Hepatocyte (in vitro differentiated cells): ENCODE results near the gene ASGR2. TPM values are rescaled to one million over a fixed set of nuclear protein-coding genes. Genes with fewer than 3 reads are reported as not detected.

Experiments used
- DNase-seq: peaks from one replicate; pipeline ENCODE4 v3.0.0-alpha.2; 2016; ENCODE audit warnings: low spot score
- H2AFZ ChIP-seq: fragments of 200-600 bp; sonication (generic); 2 replicates; pipeline ENCODE4 v1.6.0; 2016; ENCODE audit warnings: antibody characterized with exemption, mild to moderate bottlenecking
- H3K27ac ChIP-seq: fragments of 200-600 bp; sonication (generic); 2 replicates; pipeline ENCODE4 v1.5.1; 2016; ENCODE audit warnings: mild to moderate bottlenecking
- H3K27me3 ChIP-seq: fragments of 200-600 bp; sonication (generic); 2 replicates; pipeline ENCODE4 v1.6.1; 2016
- H3K36me3 ChIP-seq: fragments of 200-600 bp; sonication (generic); replicated peaks from 2 replicates; pipeline ENCODE4 v1.5.1; 2016; ENCODE audit warnings: low read depth; ENCODE audit not compliant: insufficient read depth
- H3K4me1 ChIP-seq: fragments of 200-600 bp; sonication (generic); 2 replicates; pipeline ENCODE4 v1.5.1; 2016; ENCODE audit warnings: mild to moderate bottlenecking, moderate library complexity; ENCODE audit not compliant: insufficient read depth
- H3K4me2 ChIP-seq: fragments of 200-600 bp; sonication (generic); 2 replicates; pipeline ENCODE4 v1.6.0; 2016
- H3K4me3 ChIP-seq: fragments of 200-600 bp; sonication (generic); 2 replicates; pipeline ENCODE4 v1.5.1; 2016; ENCODE audit warnings: mild to moderate bottlenecking
- H3K79me2 ChIP-seq: fragments of 200-600 bp; sonication (generic); 2 replicates; pipeline ENCODE4 v1.6.0; 2017; ENCODE audit warnings: mild to moderate bottlenecking
- H3K9me2 ChIP-seq: fragments of 200-600 bp; sonication (generic); replicated peaks from 2 replicates; pipeline ENCODE4 v1.6.0; 2017; ENCODE audit warnings: mild to moderate bottlenecking; ENCODE audit not compliant: insufficient read depth
- H3K9me3 ChIP-seq: fragments of 200-600 bp; sonication (generic); 2 replicates; pipeline ENCODE4 v1.5.1; 2016; ENCODE audit warnings: low read depth, mild to moderate bottlenecking
- H4K20me1 ChIP-seq: fragments of 200-600 bp; sonication (generic); 2 replicates; pipeline ENCODE4 v1.6.0; 2016; ENCODE audit warnings: mild to moderate bottlenecking; ENCODE audit not compliant: insufficient read depth, poor library complexity, severe bottlenecking
- CTCF ChIP-seq: fragments of 200-600 bp; sonication (generic); IDR thresholded peaks from 2 replicates; pipeline ENCODE4 v1.5.1; 2016; ENCODE audit warnings: antibody characterized with exemption, mild to moderate bottlenecking; ENCODE audit not compliant: poor library complexity
- EZH2 ChIP-seq: fragments of 200-600 bp; sonication (generic); IDR thresholded peaks from 2 replicates; pipeline ENCODE4 v1.6.1; 2016; ENCODE audit warnings: antibody characterized with exemption, mild to moderate bottlenecking, borderline replicate concordance
- EZH2phosphoT487 ChIP-seq: fragments of 200-600 bp; sonication (generic); IDR thresholded peaks from one replicate; pipeline ENCODE4 v1.6.1; 2018; ENCODE audit warnings: antibody characterized with exemption, mild to moderate bottlenecking, low read depth, moderate library complexity; ENCODE audit not compliant: unreplicated experiment, severe bottlenecking
- WGBS: methylation state at CpG from one replicate; pipeline ENCODE4 v1.1.6; 2016; ENCODE audit warnings: low lambda C conversion rate; ENCODE audit errors: missing lambda C conversion rate; 5-methylcytosine and 5-hydroxymethylcytosine counted together
- polyA plus RNA-seq: library from polyadenylated mRNA; unstranded; fragments of >200 nt; fragmentation: Nextera tagmentation; extraction: Ambion mirVana; gene quantifications from 2 replicates; pipeline ENCODE4 v1.2.1, GENCODE V29; 2016
- total RNA-seq: library from RNA; depleted of rRNA; stranded (reverse); fragments of >200 nt; gene quantifications from 2 replicates; pipeline ENCODE4 v1.2.3, GENCODE V29; 2014

ASGR2 gene
- total and polyA plus RNA-seq, 2 experiments from 2014 or later: 65.5 to 90.6 TPM

GRCh38 chr17:7112510-7113108, 2.0 kb downstream of the ASGR2 start:
- Histone ChIP-seq H4K20me1 (no peaks in the 10 kb centered on the region), H3K27me3 (no peaks in the 10 kb centered on the region), H3K36me3 (no peaks in the 10 kb centered on the region), H3K27ac (no peak overlapping the region), H3K4me3 (no peak overlapping the region), H3K4me2 (no peak overlapping the region), H3K79me2 (no peaks in the 10 kb centered on the region), H3K9me3 (no peaks in the 10 kb centered on the region), H3K9me2 (no peaks in the 10 kb centered on the region), H2AFZ (no peak overlapping the region), H3K4me1 (peaks cover 7% of the 10 kb centered on the region)
- WGBS: 79% methylated on average over 8 of the region's 10 CpGs
- DNase-seq: no peak
- TF ChIP-seq CTCF (no peak), EZH2 (no peak), EZH2phosphoT487 (no peak)

- Histone ChIP-seq H3K9me2 (no peaks in the 10 kb centered on the region), H3K36me3 (no peaks in the 10 kb centered on the region), H3K27ac (no peak overlapping the region), H2AFZ (no peak overlapping the region), H3K4me2 (no peak overlapping the region), H3K4me3 (no peak overlapping the region), H3K4me1 (peaks cover 7% of the 10 kb centered on the region), H3K27me3 (no peaks in the 10 kb centered on the region), H3K79me2 (no peaks in the 10 kb centered on the region), H3K9me3 (no peaks in the 10 kb centered on the region), H4K20me1 (no peaks in the 10 kb centered on the region)
- WGBS: 74% methylated on average over 11 of the region's 12 CpGs
- TF ChIP-seq EZH2 (no peak), CTCF (no peak), EZH2phosphoT487 (no peak)
- no peak for DNase-seq
Observed at GRCh38 chr17:7111784-7112509, 2.7 kb downstream of the ASGR2 start.

GRCh38 chr17:7110617-7111306, 3.9 kb downstream of the ASGR2 start:
- no peaks in the 10 kb centered on the region for H3K79me2 ChIP-seq
- H3K9me2 ChIP-seq: no peaks in the 10 kb centered on the region
- H3K4me2 ChIP-seq: no peak overlapping the region
- TF ChIP-seq EZH2phosphoT487: no peak
- no peak for TF ChIP-seq EZH2
- no peak for TF ChIP-seq CTCF
- peaks cover 7% of the 10 kb centered on the region for H3K4me1 ChIP-seq
- H3K4me3 ChIP-seq: no peak overlapping the region
- no peak overlapping the region for H2AFZ ChIP-seq
- no peaks in the 10 kb centered on the region for H3K36me3 ChIP-seq
- H3K27ac ChIP-seq: no peak overlapping the region
- no peak for DNase-seq
- no peaks in the 10 kb centered on the region for H3K27me3 ChIP-seq
- no peaks in the 10 kb centered on the region for H4K20me1 ChIP-seq
- 64% methylated on average over 11 of the region's 11 CpGs for WGBS
- no peaks in the 10 kb centered on the region for H3K9me3 ChIP-seq
